ENCODE data around the gene PGAP6. TPM values are rescaled to one million over a fixed set of nuclear protein-coding genes. Genes with fewer than 3 reads are reported as not detected.
A peak's percentile ranks its signal among the peaks of the same experiment; 100 is the strongest.

PGAP6 gene
- total RNA-seq, 2 experiments from 2014 or later = 59.7 to 63.7 TPM

- POLR2A ChIA-PET = interaction anchor here (0.5 to 3.5 kb wide), 15 partner anchors 9 to 315 kb away, joined by 3 to 19 read pairs (median 4); partner anchors contain the start of genes DECR2, FAM234A, LUC7L and MRPL28
- H3K4me1 ChIP-seq (ENCODE audit: insufficient read depth, low read length) = peaks cover 74% of the 10 kb centered on the region
- DNase-seq = peak; percentile 98 to 100 (median 100)
- H3K27me3 ChIP-seq (ENCODE audit: control insufficient read depth in 1 of 2, insufficient read depth in 2 of 2, low read length in 2 of 2) = no peaks in the 10 kb centered on the region
- peak; percentile 86 for ATAC-seq (ENCODE audit: poor library complexity)
- TF ChIP-seq CTCF (IDR thresholded peaks at IDR 0.05) = no peak
- Mint-ChIP-seq H3K36me3 (ENCODE audit: low read depth) (peaks cover 16% of the 10 kb centered on the region), H3K4me3 (peak within 1 kb of the TSS; percentile 99), H3K9me3 (no peaks in the 10 kb centered on the region), H3K27me3 (no peaks in the 10 kb centered on the region), H3K4me1 (ENCODE audit: low read depth) (peaks cover 61% of the 10 kb centered on the region), H3K27ac (peak within 1 kb of the TSS; percentile 94)
- H3K9me3 ChIP-seq (ENCODE audit: control insufficient read depth in 1 of 2, insufficient read depth in 1 of 2, low read length in 2 of 2) = no peaks in the 10 kb centered on the region
- peaks cover 12% of the 10 kb centered on the region for H3K36me3 ChIP-seq (ENCODE audit: insufficient read depth, low read length)
- H3K27ac ChIP-seq (ENCODE audit: low read depth in 1 of 2, low read length in 2 of 2) = peak within 1 kb of the TSS; percentile 35 to 50
- intact Hi-C loops (cut with DNase I, micrococcal nuclease) = loop anchor here (1.0 to 5.0 kb wide), 11 partner anchors 18 to 214 kb away; partner anchors contain the start of genes DECR2 (in 2 of the 2), FAM234A (in 2 of the 2), RAB11FIP3 (in 2 of the 2) and MRPL28 (in 1 of the 2)
- CTCF ChIA-PET = interaction anchor here (0.5 to 1.1 kb wide), 6 partner anchors 21 to 284 kb away, joined by 3 to 5 read pairs (median 3); partner anchors contain the start of genes FAM234A and METTL26
- peak within 1 kb of the TSS; percentile 57 for H3K4me3 ChIP-seq (ENCODE audit: low read length)
Measured at GRCh38 chr16:352547-353403, 29.0 kb downstream of the PGAP6 start, which contains the start of gene AXIN1. TSS of gene AXIN1 (minus strand) at chr16:352723. CDS start at chr16:347025, 5,698 bp downstream.

- ATAC-seq (ENCODE audit: poor library complexity) = peak; percentile 19
- Mint-ChIP-seq H3K9me3 (no peaks in the 10 kb centered on the region), H3K36me3 (ENCODE audit: low read depth) (peaks cover 23% of the 10 kb centered on the region), H3K27ac (peak overlapping the region; percentile 94), H3K4me3 (peak overlapping the region; percentile 99), H3K4me1 (ENCODE audit: low read depth) (peaks cover 69% of the 10 kb centered on the region), H3K27me3 (no peaks in the 10 kb centered on the region)
- Histone ChIP-seq H3K4me3 (ENCODE audit: low read length) (peak overlapping the region; percentile 57), H3K27me3 (ENCODE audit: control insufficient read depth in 1 of 2, insufficient read depth in 2 of 2, low read length in 2 of 2) (no peaks in the 10 kb centered on the region), H3K36me3 (ENCODE audit: insufficient read depth, low read length) (peaks cover 20% of the 10 kb centered on the region), H3K4me1 (ENCODE audit: insufficient read depth, low read length) (peaks cover 78% of the 10 kb centered on the region), H3K27ac (ENCODE audit: low read depth in 1 of 2, low read length in 2 of 2) (no peak overlapping the region), H3K9me3 (ENCODE audit: control insufficient read depth in 1 of 2, insufficient read depth in 1 of 2, low read length in 2 of 2) (no peaks in the 10 kb centered on the region)
- ChIA-PET POLR2A (interaction anchor here (0.6 to 3.5 kb wide), 11 partner anchors 8 to 315 kb away, joined by 3 to 19 read pairs (median 4); partner anchors contain the start of genes DECR2, FAM234A and LUC7L), CTCF (interaction anchor here (0.7 to 1.1 kb wide), 6 partner anchors 14 to 284 kb away, joined by 3 to 5 read pairs (median 3); partner anchors contain the start of genes FAM234A and METTL26)
- peak in 8 of 14 experiments; percentile 18 to 51 (median 28) for DNase-seq
- intact Hi-C loops (cut with DNase I, micrococcal nuclease) = loop anchor here (1.0 to 5.0 kb wide), 10 partner anchors 18 to 213 kb away; partner anchors contain the start of genes DECR2 (in 2 of the 2), FAM234A (in 2 of the 2), RAB11FIP3 (in 2 of the 2) and MRPL28 (in 1 of the 2)
- TF ChIP-seq CTCF (IDR thresholded peaks at IDR 0.05) = no peak
Measured at GRCh38 chr16:351804-352520, 29.8 kb downstream of the PGAP6 start.

GRCh38 chr16:350203-350602 lies 31.6 kb downstream of the PGAP6 start:
- Mint-ChIP-seq H3K27me3 (no peaks in the 10 kb centered on the region), H3K4me3 (peak overlapping the region; percentile 99), H3K4me1 (ENCODE audit: low read depth) (peaks cover 81% of the 10 kb centered on the region), H3K36me3 (ENCODE audit: low read depth) (peaks cover 41% of the 10 kb centered on the region), H3K27ac (peak overlapping the region; percentile 94), H3K9me3 (no peaks in the 10 kb centered on the region)
- Histone ChIP-seq H3K4me3 (ENCODE audit: low read length) (no peak overlapping the region), H3K27ac (ENCODE audit: low read depth in 1 of 2, low read length in 2 of 2) (no peak overlapping the region), H3K9me3 (ENCODE audit: control insufficient read depth in 1 of 2, insufficient read depth in 1 of 2, low read length in 2 of 2) (no peaks in the 10 kb centered on the region), H3K4me1 (ENCODE audit: insufficient read depth, low read length) (peaks cover 78% of the 10 kb centered on the region), H3K27me3 (ENCODE audit: control insufficient read depth in 1 of 2, insufficient read depth in 2 of 2, low read length in 2 of 2) (no peaks in the 10 kb centered on the region), H3K36me3 (ENCODE audit: insufficient read depth, low read length) (peaks cover 36% of the 10 kb centered on the region)
- intact Hi-C loops (cut with DNase I, micrococcal nuclease) = loop anchor here (5.0 kb wide), 3 partner anchors 38 to 77 kb away; partner anchors contain the start of genes DECR2 (in 1 of the 2) and RAB11FIP3 (in 1 of the 2)
- CTCF ChIA-PET = interaction anchor here (1.2 to 1.4 kb wide), 3 partner anchors 11 to 243 kb away, joined by 3 to 4 read pairs (median 4); partner anchors contain the start of gene FAM234A
- no peak for TF ChIP-seq CTCF (IDR thresholded peaks at IDR 0.05)
- DNase-seq (no peak), ATAC-seq (ENCODE audit: poor library complexity) (no peak)
- POLR2A ChIA-PET = interaction anchor here (0.6 to 0.8 kb wide), 2 partner anchors 15 to 50 kb away, joined by 3 read pairs; no protein-coding TSS in a partner anchor

All from CD4-positive, alpha-beta T cell (primary cell).